AG08396 (cell line): Measurements from ENCODE around the gene MLPH.

Experiments used
- DNase-seq: peaks from one replicate; pipeline ENCODE4 v3.0.0; 2012; ENCODE audit warnings: low spot score, mixed read lengths

Gene MLPH

DNA sequence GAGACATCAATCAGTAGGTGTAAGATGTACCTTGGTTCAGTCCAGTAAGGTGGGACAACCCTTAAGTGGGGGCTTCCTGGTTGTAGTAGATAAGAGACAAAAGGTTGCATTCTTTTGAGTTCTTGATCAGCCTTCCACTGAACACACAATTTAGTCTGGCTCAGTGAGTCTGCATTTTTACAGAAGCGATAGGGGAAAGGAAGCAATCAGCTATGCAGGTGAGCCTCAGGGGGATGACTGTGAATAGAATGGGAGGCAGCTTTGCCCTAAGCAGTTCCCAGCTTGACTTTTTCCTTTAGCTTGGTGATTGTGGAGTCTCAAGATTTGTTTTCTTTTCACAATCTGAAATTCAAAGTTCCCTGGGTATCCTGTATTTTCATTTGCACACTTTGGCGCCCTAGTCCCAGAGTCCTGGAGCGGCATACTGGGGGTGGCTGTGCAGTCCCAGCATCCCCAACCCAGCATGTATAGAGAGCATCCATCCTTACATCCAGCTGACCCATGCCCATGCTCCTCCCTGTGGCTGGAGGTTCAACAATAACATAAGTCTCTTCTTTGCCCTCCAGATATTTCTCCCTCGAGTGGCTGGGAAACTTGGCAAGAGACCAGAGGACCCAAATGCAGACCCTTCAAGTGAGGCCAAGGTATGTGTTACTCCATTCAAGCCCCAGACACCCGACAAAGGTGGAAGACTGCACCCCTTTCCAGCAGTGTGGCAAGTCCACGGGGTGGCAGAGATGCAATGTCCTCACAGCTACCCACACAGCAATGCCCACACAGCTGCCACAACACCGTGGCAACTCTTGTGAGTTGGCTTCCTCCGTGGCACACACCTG is 59.2 kb downstream of the MLPH start:
- no peak for DNase-seq

DNA sequence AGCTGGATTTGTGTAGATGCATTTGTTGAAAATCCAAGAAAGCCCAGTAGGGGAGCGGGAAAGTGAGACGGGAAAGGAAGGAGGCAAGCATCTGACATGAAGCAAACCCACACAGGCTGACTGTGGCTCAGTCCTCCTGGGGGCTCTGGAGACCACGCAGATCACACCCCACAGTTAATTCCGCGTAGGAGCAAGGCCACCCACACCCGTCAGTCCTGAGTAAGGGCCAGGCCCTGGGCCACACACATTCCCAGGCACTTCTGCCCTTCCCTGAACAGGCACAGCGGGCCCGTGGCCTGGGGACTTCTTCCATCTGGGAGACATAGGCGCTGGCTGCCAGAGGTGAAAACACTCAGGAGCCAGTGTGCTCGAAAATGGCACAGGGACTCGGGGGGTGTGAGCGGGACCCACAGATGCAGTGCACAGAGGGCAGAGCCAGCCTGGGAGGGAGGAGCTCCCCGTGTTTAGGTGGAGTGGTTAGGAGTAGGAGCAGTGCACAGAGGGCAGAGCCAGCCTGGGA is 59.9 kb downstream of the MLPH start:
- no peak for DNase-seq

DNA sequence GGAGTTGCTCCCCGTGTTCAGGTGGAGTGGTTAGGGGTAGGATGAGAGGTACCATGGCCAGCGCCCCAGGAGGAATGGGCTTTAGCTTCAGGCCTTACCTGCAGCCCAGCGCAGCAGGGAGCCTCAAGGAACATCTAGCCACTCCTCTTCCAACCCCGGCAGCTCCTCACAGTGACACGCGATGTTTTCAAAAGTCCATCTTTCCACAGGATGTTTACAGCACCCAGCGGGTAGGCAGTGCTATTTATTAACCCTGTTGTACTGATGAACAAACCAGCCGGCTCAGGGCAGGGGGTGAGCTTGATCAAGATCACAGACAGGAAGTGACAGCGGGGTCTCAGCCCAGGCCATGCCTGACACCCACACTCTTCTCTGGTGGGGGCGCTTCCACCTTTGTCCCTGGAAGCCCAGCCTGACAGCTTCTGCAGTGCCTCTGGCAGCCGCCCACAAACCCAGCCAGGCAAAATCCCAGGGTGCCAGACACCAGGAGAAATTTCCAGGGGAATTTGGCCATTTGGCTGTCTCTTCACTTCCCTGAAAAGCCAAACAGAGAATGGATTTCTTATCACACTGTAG is 60.9 kb downstream of the MLPH start:
- DNase-seq: no peak

DNA sequence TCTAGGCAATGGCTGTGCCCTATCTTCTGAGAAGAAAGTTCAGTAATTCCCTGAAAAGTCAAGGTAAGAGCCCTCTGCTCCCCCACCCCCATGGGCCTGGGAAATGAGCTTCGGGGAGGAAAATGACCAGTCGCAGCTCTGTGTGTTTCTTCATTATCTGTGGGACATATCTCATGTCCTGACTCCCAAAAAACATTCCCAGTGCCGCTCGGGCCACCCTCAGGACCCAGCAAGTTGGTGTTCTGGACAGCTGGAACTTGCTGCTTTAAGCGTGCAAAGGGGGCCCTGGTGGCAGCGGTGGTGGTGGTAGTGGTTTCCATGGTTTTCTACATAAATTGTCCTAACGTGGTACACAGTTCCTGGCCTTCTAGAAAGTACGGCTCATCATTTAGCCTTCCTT is 62.2 kb downstream of the MLPH start:
- no peak for DNase-seq

DNA sequence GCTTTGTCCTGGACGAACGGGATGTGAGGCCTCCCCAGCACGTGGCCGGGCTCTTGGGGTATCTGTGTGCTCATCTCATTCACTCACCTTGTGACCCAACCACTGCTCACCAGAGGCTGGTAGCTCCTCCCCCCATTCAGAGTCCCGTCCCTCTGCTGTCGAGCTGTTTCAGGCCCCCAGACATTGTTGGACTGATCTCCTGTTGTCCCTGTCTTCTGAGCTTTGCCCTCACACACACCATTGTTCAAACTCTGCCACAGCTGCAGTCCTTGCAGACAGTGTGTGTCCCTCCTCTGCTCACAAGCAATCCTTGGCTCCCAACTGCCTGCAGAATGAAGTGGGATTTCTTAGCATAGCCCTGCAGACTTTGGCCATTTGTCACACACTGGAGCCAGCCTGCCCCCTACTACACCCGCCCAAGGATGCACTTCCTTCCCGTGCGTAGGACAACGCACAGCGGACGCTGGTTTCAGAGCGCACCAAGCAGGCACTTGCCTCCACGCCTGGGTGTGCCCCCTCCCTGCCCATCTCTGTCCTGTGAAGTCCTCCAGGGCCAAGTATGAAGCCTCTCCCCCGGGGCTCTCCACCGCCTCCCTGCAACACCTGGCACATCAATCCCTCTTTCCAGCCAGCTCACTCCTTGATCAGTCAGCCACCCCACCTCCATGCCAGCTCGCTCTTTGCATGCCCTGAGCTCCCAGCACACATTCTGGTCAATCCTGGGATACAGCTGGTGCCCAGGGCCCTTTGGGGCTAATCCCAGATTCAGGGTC is 62.8 kb downstream of the MLPH start:
- DNase-seq: no peak

DNA sequence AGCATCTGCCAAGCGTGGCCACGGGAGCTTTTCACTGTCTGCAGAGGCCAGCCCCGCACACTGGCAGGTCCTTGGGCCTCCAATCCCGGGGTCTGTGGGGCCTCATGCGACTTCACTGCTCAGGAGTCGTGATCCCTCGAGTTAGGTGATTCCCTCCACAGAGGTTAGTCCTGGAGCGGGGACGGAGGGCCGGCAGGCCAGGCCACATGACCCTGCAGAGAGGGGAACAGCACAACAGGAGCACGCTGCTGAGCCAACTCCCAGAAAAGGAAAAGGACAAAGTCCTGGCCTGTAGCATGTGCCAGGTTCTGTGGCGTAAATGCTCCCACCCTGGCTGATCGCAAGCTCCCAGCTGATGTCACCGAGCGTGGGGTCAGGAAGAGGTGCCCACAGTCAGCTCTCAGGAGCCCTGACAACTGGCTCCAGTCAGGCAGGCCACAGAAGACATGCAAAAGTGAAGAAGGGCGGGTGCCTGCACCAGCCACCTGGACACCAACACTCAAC is 64.1 kb downstream of the MLPH start:
- no peak for DNase-seq

DNA sequence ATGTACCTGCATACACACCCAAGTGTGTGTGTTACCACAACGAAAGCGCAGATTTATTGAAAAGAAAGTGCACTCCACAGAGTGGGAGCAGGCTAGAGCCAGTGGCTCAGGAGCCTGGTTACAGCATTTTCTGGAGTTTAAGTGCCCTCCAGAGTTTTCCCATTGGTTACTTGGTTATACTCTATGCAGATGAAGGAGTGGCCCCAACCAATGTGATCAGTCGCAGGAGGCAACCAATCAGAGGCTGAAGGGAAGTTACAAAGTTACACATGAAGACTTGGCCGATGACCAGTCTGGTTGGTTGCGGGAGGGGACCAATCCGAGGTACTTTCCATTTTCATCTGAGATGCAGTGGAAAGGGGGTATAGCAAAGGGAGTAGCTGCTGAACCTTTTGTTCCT is 65.9 kb downstream of the MLPH start:
- no peak for DNase-seq

DNA sequence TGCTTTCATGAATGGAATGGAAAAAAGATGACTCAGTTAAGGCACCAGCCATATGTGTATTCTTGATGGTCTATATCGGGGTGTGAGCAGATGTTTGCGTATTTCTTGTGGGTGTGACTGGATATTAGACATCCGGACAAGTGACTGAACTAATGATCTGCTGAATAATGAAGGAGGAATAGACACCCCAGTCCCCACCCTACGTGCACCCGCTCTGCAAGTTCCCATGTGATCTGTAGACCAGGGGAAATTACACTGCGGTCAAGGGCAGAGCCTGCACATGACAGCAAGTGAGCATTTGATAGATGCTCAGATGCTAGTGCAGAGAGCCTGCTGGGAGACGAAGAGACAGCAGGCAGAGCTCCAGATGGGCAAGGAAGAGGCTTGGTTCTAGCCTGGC is 66.9 kb downstream of the MLPH start:
- no peak for DNase-seq

DNA sequence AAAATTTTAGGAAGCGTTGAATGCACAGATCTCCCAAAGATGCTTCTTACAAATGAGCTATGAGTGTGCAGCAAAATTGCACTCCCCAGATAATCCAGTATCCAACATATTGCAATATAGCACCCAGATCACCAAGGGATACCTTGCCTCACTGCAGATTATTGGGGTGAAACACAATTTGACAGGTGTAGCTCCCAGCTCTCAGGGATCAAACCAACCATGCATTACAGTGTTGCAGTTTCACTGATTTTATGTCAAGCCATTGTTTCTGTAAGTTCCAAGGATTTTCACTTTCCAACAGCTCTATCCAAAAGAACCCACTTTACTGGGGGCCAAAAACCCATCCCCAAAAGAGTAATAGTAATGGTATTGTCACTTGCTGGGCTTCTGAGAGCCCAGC is 68.5 kb downstream of the MLPH start:
- DNase-seq: no peak

DNA sequence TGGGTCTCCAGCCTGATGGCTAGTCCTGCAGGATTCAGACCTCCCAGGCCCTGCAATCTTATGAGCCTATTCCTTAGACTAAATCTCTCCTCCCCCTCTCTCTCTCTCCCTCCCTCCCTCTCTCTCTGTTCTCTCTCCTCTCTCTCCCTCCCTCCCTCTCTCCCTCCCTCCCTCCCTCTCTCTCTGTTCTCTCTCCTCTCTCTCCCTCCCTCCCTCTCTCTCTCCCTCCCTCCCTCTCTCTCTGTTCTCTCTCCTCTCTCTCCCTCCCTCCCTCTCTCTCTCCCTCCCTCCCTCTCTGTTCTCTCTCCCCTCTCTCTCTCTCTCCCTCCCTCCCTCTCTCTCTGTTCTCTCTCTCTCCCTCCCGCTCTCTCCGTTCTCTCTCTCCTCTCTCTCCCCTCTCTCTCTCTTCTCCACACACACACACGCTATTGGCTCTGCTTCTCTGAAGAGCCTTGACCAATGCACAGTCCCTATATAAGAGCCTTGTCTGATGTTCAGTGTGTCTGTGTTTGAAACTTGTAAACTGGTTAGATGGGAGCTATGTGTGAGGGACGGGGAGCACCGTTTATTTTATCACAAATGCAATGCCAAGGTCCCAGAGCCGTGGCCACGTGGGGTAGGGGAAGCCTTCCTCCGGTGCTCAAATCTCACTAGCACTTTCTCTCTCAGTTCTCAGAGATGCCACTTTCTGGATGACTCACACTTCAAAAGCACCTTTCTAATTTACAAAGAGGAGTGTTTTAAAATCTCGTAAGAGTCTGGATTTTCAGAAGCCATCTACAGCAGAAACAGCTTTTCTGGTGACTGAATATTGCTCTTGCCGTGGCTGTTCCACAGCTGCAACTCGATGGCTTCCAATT is 70.0 kb downstream of the MLPH start:
- no peak for DNase-seq

DNA sequence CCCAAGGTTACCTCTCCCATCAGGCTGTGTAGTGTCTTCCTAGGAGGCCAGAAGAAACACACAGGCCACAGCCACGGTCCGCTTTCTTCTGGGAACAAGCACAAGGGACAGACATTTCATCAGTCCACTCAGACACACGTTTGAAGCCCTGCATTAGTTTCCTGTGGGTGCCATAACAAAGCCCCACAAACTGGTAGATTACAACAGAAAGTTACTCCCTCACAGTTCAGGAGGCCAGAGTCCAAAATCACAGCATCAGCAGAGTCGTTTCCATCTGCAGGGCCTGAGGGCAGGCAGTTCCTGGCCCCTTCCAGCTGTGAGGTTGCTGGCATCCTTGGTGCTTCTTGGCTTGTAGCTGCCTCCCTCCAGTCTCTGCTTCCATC is 70.6 kb downstream of the MLPH start:
- no peak for DNase-seq

DNA sequence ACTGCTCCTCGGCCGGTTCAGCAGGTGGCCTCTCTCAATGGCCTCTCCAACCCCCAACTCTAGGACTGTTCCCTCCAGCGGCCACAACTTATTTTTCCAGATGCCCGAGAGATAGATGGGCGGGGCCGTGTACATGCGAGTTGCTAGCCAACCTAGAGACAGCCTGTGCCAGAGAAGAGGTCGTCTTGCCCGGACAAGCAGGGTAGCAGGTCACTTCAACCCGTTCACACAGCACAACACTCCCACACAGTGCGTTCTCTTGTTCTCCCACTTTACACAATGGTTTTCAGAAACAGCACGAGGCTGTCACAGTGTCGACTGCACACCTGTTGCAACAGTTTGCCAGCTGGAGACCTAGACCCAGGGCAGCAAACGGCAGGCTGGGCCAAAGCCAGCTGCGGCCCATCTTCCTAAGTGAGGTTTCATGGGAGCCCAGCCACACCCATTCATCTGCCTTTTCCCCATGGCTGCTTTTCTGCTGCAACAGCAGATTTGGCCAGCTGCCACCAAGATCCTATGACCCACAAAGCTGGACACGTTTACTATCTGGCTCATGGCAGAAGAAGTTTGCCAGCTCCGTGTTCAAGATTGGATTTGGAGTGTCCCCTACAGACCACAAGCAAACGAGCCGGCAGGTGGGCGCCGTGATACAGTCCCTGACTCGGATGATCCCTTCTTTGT is 72.0 kb downstream of the MLPH start:
- DNase-seq: peak; percentile 78

DNA sequence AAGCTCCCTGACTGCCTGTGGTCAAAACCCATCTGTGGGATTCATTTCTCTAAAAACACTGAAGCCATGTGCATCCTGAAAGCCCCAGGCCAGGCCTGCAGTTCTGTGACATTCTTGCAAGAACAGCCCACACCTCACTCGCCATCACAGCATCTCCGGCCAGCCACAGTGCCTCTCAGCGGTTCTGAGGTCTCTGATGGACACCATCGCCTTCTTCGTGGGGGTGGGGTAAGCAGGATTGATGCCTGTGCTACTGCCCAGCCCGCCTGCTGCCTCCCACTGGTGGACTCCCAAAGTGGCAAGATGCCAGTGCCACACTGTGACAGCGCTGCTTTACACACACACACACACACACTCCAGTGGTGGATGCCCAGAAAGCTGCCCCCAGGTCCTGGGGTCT is 74.2 kb downstream of the MLPH start:
- no peak for DNase-seq

DNA sequence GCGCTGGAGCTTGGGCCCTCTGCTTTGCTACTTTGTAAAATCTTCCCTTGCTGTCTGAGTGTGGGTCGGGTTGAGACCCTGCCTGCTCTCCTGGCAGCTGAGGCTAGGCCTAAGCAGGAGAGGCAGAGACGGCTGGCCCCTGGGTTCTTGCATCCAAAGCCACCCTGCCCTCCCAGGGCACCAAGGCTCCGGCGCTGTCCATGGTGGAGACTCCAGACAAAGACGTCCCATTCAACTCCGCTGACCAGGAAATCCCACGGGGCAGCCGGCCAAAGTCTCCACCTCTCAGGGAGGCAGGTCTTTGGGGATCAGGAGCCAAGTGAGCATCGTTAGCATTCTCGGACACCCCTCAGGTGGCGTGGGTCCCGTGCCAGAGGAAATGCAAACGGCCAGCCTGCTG is 76.8 kb downstream of the MLPH start:
- DNase-seq: peak; percentile 69

DNA sequence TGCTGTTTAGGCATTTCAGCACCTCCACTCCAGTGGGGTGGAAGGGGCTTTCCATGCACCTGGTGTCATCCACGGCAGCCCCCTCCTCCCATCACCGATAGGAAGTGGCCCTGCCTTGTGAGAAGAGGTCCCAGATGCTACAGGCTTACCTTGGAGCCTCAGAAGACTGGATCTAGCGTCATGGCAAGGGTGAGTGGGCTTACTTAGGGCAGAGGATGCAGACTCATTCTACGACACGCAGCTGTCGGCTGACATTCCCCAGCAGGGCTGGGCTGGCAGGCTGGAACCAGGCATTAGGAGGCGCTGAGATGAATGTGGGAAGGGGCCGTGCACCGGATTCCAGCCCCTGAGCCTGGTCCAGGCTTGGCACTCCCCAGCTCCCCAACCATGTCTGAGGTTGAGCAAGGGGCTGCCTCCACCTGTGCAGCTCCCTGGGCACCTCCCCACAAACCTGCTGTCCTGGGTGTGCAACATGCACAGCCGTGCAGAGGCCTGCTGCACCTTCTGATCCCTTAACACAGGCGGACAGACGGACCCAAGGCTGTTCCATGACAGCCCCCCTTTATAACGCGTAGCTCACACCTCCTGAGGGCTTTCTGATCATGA is 77.6 kb downstream of the MLPH start:
- DNase-seq: no peak

DNA sequence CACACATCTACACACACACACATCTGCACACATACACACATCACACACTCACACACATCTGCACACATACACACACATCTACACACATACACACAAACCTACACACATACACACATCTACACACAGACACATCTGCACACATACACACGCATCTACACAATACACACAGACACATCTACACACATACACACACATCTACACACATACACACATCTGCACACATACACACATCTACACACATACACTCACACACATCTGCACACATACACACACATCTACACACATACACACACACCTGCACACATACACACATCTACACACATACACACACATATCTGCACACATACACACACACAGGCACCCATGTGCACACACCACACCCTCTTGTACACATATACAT is 78.9 kb downstream of the MLPH start:
- DNase-seq: no peak

DNA sequence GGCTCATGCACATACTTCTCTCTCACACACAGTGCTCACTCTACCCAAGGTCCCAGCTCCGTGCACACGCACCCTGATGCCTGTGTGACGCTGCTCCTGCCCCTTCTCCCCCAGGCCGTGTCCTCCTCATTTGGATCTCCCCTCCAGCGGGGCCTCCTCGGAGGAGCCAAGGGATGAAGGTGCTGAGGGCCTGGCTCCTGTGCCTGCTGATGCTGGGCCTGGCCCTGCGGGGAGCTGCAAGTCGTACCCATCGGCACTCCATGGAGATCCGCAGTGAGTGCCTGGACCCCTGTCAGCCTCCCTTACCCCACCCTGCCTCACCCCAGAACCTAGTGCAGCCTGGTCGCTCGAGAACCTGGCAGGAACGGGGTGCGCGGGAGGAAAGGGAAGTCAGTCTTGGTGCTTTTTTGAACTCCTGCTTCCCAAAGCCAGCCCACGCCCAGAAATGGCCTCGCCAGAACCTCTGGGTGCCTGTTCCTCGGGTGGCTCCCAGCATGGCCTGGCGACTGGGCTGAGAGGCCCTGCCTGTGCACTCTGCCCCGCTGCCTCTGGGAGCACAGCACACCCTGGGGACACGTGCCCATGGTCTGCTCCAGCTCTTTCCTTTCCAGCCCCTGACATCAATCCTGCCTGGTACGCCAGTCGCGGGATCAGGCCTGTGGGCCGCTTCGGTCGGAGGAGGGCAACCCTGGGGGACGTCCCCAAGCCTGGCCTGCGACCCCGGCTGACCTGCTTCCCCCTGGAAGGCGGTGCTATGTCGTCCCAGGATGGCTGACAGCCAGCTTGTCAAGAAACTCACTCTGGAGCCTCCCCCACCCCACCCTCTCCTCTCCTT is 79.6 kb downstream of the MLPH start, which contains the start of gene PRLH:
PRLH (plus strand) TSS at position 174 of the 835 bp plus-strand sequence; CDS start at position 174, 0 bp downstream.
- DNase-seq: no peak

DNA sequence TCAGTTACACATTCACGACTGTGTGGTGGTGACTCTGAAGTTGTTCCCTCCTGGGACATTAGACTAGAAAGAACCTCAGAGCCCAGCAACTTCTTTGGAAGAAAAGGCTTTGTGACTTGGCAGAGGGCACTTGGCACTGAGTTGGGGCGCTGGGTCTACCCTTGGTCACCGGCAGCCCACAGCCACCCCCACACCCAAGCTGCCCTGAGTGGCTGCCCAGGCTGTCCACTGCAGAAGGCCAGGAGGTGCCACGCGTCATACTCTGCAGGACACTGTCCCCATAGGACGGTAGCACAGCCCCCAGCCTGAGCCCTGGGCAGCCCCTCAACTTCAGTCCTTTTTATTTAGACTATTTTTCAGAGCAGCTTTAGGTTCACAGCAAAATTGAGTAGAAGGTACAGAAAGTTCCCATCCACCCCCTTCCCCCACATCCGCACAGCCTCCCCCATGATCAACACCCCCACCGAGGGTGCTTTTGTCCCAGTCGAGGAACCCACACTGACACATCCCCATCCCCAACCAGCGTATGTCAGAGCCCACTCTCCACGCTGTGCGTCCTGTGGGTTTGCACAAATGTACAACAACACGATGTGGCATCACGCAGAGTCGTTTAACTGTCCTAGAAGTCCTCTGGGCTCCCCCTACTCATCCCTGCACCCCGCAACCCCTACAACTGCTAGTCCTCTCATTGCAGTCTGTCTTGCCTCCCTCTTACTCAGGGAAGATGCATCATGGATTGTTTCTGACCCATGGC is 80.4 kb downstream of the MLPH start:
- no peak for DNase-seq

DNA sequence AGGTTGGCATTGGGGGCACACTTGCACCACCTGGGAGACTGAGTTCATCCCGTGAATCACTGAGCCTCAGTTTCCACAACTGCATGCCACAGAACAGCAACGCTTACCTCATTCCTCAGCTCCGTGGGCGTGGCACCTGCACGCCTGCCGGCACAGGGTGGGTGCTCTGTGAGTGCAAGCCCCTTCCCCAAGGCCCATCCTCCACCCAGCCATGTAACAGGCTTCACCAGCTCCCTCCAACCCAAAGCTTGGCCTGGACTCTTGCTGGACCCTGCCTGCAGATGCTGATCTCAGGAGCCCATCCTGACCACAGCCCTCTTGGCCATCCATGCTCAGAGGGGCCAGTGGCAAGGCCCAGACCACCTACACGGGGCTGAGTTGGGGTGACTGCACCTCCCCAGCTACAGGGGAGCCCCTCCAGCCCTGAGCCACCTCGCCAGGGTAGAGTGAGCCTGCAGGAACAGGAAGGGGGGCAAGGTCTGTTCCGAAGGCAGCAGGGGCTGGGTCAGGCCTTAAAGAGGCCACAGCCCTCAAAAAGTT is 81.1 kb downstream of the MLPH start:
- DNase-seq: no peak
